SU-DHL-6 (cell line): ENCODE measurements around the gene CCL20.

Source experiments
- H2AFZ ChIP-seq: fragments of 200-600 bp; sonication (generic); 2 replicates; pipeline ENCODE4 v1.6.1; 2014; ENCODE audit warnings: low read depth, mild to moderate bottlenecking, moderate library complexity, mixed read lengths, antibody characterized with exemption, low read length; ENCODE audit not compliant: severe bottlenecking
- H3F3A ChIP-seq: fragments of 200-600 bp; shearing (Covaris generic); 2 replicates; pipeline ENCODE4 v1.6.0; 2016; ENCODE audit warnings: antibody characterized with exemption, mild to moderate bottlenecking; ENCODE audit not compliant: insufficient read depth
- H3K27ac ChIP-seq: fragments of 200-600 bp; sonication (generic); 2 replicates; pipeline ENCODE4 v1.5.1; 2016; ENCODE audit warnings: low read depth, mild to moderate bottlenecking, low read length, moderate library complexity, mixed read lengths
- H3K27me3 ChIP-seq: fragments of 200-600 bp; sonication (generic), shearing (Covaris generic); 2 replicates; pipeline ENCODE4 v1.6.0; 2014; ENCODE audit warnings: mild to moderate bottlenecking, low read length
- H3K36me3 ChIP-seq: fragments of 200-600 bp; sonication (generic); 2 replicates; pipeline ENCODE4 v1.6.1; 2014; ENCODE audit warnings: mild to moderate bottlenecking, low read length, mixed read lengths
- H3K4me2 ChIP-seq: fragments of 300-600, 200-600 bp; shearing (Covaris generic), sonication (generic); 2 replicates; pipeline ENCODE4 v1.6.0; 2014; ENCODE audit warnings: low read length, low read depth, mild to moderate bottlenecking; ENCODE audit not compliant: poor library complexity, severe bottlenecking
- H3K4me3 ChIP-seq: fragments of 200-600 bp; sonication (generic); 2 replicates; pipeline ENCODE4 v1.5.1; 2014; ENCODE audit warnings: antibody characterized with exemption, low read length, mild to moderate bottlenecking, mixed read lengths; ENCODE audit not compliant: insufficient read depth, poor library complexity, severe bottlenecking
- H3K79me2 ChIP-seq: fragments of 200-600 bp; sonication (generic); 2 replicates; pipeline ENCODE4 v1.6.1; 2014; ENCODE audit warnings: mild to moderate bottlenecking, low read length, moderate library complexity; ENCODE audit not compliant: insufficient read depth
- H3K9ac ChIP-seq: fragments of 200-600 bp; sonication (generic); 2 replicates; pipeline ENCODE4 v1.7.0; 2014; ENCODE audit warnings: mild to moderate bottlenecking, low read length
- H3K9me2 ChIP-seq: fragments of 200-600 bp; sonication (generic); replicated peaks from 2 replicates; pipeline ENCODE4 v1.6.1; 2014; ENCODE audit warnings: low read length; ENCODE audit not compliant: insufficient read depth
- H3K9me3 ChIP-seq: fragments of 200-600 bp; sonication (generic); 2 replicates; pipeline ENCODE4 v1.6.1; 2014; ENCODE audit warnings: low read length, mixed read lengths; ENCODE audit not compliant: insufficient read depth
- H4K20me1 ChIP-seq: fragments of 200-600 bp; sonication (generic); 2 replicates; pipeline ENCODE4 v1.6.1; 2014; ENCODE audit warnings: low read depth, mild to moderate bottlenecking, antibody characterized with exemption, low read length, moderate library complexity, mixed read lengths
- EZH2phosphoT487 ChIP-seq: fragments of 200-600 bp; sonication (generic), shearing (Covaris generic); conservative IDR thresholded peaks from 2 replicates; pipeline ENCODE4 v1.6.1; 2018; ENCODE audit warnings: mild to moderate bottlenecking, antibody characterized with exemption, low read length, moderate library complexity, mixed read lengths
- TF ChIP-seq, protein P1 (sequence below): fragments of 200-600 bp; sonication (generic); IDR thresholded peaks from one replicate; pipeline ENCODE4 v1.5.1; 2017; ENCODE audit warnings: antibody characterized with exemption, mild to moderate bottlenecking, low read length, moderate library complexity; ENCODE audit not compliant: insufficient read depth, poor library complexity, severe bottlenecking

The CCL20 gene

DNA sequence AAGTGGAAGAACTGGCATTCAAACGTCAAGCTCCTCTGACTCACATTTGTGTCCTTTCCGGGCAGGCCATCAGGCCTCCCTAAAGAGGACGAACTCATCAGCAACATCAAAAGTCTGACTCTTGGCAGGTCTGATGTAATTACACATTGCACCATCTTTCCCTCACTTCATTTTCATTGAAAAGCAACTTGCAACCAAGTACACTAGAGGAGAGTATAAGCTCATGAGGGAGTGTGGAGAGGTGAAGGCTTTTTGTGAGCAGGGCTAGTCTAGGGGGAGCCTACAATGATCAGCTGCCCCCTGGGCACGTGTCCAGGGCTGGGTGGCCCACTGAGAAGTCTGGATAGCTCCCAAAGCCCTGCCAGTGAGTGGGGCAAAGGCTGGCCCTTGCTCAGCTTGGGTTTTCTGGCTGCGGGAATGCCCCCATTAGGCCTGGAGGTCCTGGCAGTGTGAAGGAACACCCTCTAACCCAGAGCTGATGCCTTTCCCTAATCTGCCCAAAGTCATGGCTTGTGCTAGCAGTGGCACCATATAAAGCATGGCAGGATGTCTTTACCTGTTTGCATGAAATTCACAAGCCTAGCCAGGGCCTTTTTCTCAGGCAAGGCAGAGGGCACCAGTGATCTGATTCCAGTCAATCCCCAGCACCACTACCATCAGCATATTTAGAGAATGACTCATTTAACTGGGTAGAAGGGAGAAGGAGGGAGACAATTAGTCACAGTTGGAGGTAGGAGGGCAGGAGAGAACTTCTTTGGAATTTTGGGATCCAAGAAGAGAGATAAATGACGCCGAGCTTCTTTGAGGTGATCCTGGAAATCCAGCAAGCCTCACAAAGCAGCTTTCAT, 49.3 kb downstream of the CCL20 start:
- H3K9ac ChIP-seq, result no peak overlapping the region

DNA sequence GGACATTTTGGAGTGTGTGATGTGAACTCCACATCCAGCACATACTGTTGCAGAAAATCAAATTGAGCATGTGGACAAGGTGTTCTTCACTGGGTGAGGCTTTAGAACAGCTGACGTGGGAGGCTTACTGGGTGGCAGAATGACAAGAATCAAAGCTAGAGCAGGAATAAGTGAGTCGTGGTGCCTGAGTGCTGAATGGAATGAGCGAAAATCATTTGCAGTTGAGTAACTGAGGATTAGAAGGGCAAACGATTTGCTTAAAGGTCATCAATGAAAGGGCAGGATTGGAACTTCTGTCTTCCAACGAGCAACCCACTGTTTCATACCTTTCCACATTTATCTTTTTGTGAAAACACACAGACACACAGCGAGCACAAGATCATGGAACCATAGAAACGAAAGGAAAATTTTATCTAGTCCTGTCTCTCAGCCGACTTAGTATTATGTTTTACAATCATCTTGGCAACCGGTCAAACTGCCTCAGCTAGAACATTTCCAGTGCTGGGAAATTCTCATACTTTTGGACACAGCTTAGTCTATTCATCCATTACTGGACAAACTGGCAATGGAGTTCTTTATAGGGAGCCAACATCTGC, 50.6 kb downstream of the CCL20 start:
- H3K9ac ChIP-seq, result no peak overlapping the region
- no peak for TF ChIP-seq EZH2phosphoT487
- TF ChIP-seq, protein P1, sequence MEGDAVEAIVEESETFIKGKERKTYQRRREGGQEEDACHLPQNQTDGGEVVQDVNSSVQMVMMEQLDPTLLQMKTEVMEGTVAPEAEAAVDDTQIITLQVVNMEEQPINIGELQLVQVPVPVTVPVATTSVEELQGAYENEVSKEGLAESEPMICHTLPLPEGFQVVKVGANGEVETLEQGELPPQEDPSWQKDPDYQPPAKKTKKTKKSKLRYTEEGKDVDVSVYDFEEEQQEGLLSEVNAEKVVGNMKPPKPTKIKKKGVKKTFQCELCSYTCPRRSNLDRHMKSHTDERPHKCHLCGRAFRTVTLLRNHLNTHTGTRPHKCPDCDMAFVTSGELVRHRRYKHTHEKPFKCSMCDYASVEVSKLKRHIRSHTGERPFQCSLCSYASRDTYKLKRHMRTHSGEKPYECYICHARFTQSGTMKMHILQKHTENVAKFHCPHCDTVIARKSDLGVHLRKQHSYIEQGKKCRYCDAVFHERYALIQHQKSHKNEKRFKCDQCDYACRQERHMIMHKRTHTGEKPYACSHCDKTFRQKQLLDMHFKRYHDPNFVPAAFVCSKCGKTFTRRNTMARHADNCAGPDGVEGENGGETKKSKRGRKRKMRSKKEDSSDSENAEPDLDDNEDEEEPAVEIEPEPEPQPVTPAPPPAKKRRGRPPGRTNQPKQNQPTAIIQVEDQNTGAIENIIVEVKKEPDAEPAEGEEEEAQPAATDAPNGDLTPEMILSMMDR, result no peak
- no peaks in the 10 kb centered on the region for H3K79me2 ChIP-seq
- no peak overlapping the region for H3K4me2 ChIP-seq
- no peaks in the 10 kb centered on the region for H3F3A ChIP-seq
- H3K9me2 ChIP-seq, result no peaks in the 10 kb centered on the region
- H3K27me3 ChIP-seq, result no peaks in the 10 kb centered on the region
- no peak overlapping the region for H2AFZ ChIP-seq
- no peak overlapping the region for H3K27ac ChIP-seq
- H3K4me3 ChIP-seq, result no peak overlapping the region
- H3K9me3 ChIP-seq, result no peaks in the 10 kb centered on the region
- H4K20me1 ChIP-seq, result no peaks in the 10 kb centered on the region
- H3K36me3 ChIP-seq, result no peaks in the 10 kb centered on the region

More for the DNA sequence above, 49.3 kb downstream of the CCL20 start:
- Histone ChIP-seq H3K27me3 (no peaks in the 10 kb centered on the region), H3F3A (no peaks in the 10 kb centered on the region), H3K4me2 (no peak overlapping the region), H3K79me2 (no peaks in the 10 kb centered on the region), H3K27ac (no peak overlapping the region), H3K9me2 (no peaks in the 10 kb centered on the region), H3K36me3 (no peaks in the 10 kb centered on the region), H3K4me3 (no peak overlapping the region), H2AFZ (no peak overlapping the region), H3K9me3 (no peaks in the 10 kb centered on the region), H4K20me1 (no peaks in the 10 kb centered on the region)
- no peak for TF ChIP-seq EZH2phosphoT487
- TF ChIP-seq, protein P1, result no peak

DNA sequence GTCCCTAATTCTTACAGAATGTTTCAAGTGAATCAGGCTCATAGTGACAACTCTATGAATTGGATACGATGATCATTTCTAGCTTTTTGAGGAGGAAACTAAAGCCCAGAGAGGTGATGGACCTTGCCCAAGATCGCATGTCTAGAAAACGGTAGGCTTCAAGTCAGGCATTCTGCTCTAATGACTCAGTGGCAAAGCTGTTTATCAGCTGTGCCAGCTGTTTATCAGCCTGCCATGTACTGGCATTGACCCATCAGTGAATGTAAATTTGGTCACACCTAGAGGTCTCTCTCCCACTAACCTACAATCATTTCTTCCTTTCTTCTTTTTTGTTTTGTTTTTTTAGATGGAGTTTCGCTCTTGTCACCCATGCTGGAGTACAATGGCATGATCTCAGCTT, 51.6 kb downstream of the CCL20 start:
- Histone ChIP-seq H3K4me3 (no peak overlapping the region), H3K9ac (no peak overlapping the region), H3K9me2 (no peaks in the 10 kb centered on the region), H2AFZ (no peak overlapping the region), H3K36me3 (no peaks in the 10 kb centered on the region), H3K4me2 (no peak overlapping the region), H3K27me3 (no peaks in the 10 kb centered on the region), H4K20me1 (no peaks in the 10 kb centered on the region), H3K9me3 (no peaks in the 10 kb centered on the region), H3K27ac (no peak overlapping the region), H3K79me2 (no peaks in the 10 kb centered on the region), H3F3A (no peaks in the 10 kb centered on the region)
- TF ChIP-seq, protein P1, result no peak
- TF ChIP-seq EZH2phosphoT487, result no peak
